KMS-11 (cell line): ENCODE data around the gene GRAMD1C.

Source experiments
- H2AFZ ChIP-seq: fragments of 200-600 bp; sonication (generic); 2 replicates; pipeline ENCODE4 v1.6.1; 2016; ENCODE audit warnings: antibody characterized with exemption, mixed run types, low read depth
- H3K27ac ChIP-seq: fragments of 200-600 bp; sonication (generic); 2 replicates; pipeline ENCODE4 v1.6.1; 2016; ENCODE audit warnings: mild to moderate bottlenecking, mixed run types
- H3K27me3 ChIP-seq: fragments of 200-600 bp; sonication (generic); 2 replicates; pipeline ENCODE4 v1.6.1; 2017; ENCODE audit warnings: mild to moderate bottlenecking, low read depth, mixed run types, moderate library complexity; ENCODE audit not compliant: insufficient read depth
- H3K36me3 ChIP-seq: fragments of 200-600 bp; sonication (generic); 2 replicates; pipeline ENCODE4 v1.6.1; 2017; ENCODE audit warnings: mild to moderate bottlenecking, mixed run types; ENCODE audit not compliant: insufficient read depth
- H3K4me1 ChIP-seq: fragments of 200-600 bp; sonication (generic); 2 replicates; pipeline ENCODE4 v1.6.1; 2016; ENCODE audit warnings: mild to moderate bottlenecking, low read depth, mixed run types; ENCODE audit not compliant: poor library complexity, severe bottlenecking
- H3K4me2 ChIP-seq: fragments of 200-600 bp; sonication (generic); 2 replicates; pipeline ENCODE4 v1.7.0; 2016; ENCODE audit warnings: mild to moderate bottlenecking, mixed run types
- H3K4me3 ChIP-seq: fragments of 200-600 bp; sonication (generic); IDR thresholded peaks from 2 replicates; pipeline ENCODE4 v1.6.1; 2017; ENCODE audit warnings: low read depth, low read length, mixed read lengths; ENCODE audit not compliant: insufficient read depth
- H3K79me2 ChIP-seq: fragments of 200-600 bp; sonication (generic); 2 replicates; pipeline ENCODE4 v1.6.1; 2016; ENCODE audit warnings: low read depth, mixed run types; ENCODE audit not compliant: insufficient read depth
- H3K9ac ChIP-seq: fragments of 200-600 bp; sonication (generic); 2 replicates; pipeline ENCODE4 v1.6.1; 2016; ENCODE audit warnings: mild to moderate bottlenecking, mixed run types
- H4K20me1 ChIP-seq: fragments of 200-600 bp; sonication (generic); 2 replicates; pipeline ENCODE4 v1.6.1; 2016; ENCODE audit warnings: mild to moderate bottlenecking, mixed run types; ENCODE audit not compliant: insufficient read depth
- TF ChIP-seq, protein P1 (sequence below): fragments of 200-600 bp; sonication (generic); conservative IDR thresholded peaks from 2 replicates; pipeline ENCODE4 v1.6.1; 2017; ENCODE audit warnings: low read depth, mild to moderate bottlenecking, antibody characterized with exemption, low read length, moderate library complexity, mixed read lengths

Gene GRAMD1C

DNA sequence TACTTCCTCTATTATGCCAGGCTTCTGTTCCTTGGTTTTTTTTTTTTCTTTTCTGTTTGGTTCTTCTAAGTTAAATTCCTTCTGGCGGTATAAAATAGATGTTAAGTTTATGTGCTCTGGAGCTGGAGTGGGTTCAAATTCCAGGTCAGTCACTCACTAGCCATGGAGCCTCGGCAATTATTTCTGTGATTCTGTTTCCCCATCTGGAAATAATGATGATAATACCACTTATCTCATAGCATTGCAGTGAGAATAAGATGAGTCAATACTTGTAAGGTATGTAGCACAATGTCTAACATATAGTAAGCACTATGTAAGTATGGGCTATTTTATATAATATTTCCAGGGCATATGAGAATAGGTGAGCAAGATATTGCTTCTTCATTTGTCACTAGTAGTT lies 76.1 kb downstream of the GRAMD1C start:
- H2AFZ ChIP-seq: no peak overlapping the region
- H3K27ac ChIP-seq: no peak overlapping the region
- no peaks in the 10 kb centered on the region for H3K79me2 ChIP-seq
- H3K4me2 ChIP-seq: no peak overlapping the region
- H3K9ac ChIP-seq: no peak overlapping the region
- no peaks in the 10 kb centered on the region for H3K36me3 ChIP-seq
- no peaks in the 10 kb centered on the region for H4K20me1 ChIP-seq
- H3K4me3 ChIP-seq: no peak overlapping the region
- TF ChIP-seq, protein P1, sequence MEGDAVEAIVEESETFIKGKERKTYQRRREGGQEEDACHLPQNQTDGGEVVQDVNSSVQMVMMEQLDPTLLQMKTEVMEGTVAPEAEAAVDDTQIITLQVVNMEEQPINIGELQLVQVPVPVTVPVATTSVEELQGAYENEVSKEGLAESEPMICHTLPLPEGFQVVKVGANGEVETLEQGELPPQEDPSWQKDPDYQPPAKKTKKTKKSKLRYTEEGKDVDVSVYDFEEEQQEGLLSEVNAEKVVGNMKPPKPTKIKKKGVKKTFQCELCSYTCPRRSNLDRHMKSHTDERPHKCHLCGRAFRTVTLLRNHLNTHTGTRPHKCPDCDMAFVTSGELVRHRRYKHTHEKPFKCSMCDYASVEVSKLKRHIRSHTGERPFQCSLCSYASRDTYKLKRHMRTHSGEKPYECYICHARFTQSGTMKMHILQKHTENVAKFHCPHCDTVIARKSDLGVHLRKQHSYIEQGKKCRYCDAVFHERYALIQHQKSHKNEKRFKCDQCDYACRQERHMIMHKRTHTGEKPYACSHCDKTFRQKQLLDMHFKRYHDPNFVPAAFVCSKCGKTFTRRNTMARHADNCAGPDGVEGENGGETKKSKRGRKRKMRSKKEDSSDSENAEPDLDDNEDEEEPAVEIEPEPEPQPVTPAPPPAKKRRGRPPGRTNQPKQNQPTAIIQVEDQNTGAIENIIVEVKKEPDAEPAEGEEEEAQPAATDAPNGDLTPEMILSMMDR: no peak
- peaks cover 12% of the 10 kb centered on the region for H3K4me1 ChIP-seq
- H3K27me3 ChIP-seq: no peaks in the 10 kb centered on the region

DNA sequence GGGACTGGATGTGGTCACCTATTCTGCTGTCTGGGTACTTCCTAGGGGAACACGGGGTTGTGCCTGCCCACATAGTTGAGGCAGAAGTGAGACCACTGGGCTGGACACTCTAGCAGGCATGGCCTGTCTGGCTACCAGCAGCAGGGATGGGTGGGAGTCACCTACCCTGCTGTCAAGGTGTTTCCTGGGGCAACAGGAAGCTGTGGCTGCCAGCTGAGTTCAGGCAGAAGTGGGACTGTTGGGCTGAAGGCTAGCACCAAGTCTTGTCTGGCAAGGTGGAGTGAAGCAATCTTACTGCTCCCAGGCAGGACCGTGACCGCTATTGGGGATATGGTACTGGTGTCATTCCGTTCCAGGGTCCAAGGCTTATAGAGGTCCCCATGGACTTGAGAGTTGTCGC lies 89.0 kb downstream of the GRAMD1C start:
- no peaks in the 10 kb centered on the region for H4K20me1 ChIP-seq
- no peak overlapping the region for H2AFZ ChIP-seq
- TF ChIP-seq, protein P1: no peak
- H3K27me3 ChIP-seq: no peaks in the 10 kb centered on the region
- H3K4me3 ChIP-seq: no peak overlapping the region
- H3K79me2 ChIP-seq: no peaks in the 10 kb centered on the region
- no peak overlapping the region for H3K27ac ChIP-seq
- H3K36me3 ChIP-seq: no peaks in the 10 kb centered on the region
- no peak overlapping the region for H3K9ac ChIP-seq
- H3K4me2 ChIP-seq: no peak overlapping the region
- no peaks in the 10 kb centered on the region for H3K4me1 ChIP-seq

DNA sequence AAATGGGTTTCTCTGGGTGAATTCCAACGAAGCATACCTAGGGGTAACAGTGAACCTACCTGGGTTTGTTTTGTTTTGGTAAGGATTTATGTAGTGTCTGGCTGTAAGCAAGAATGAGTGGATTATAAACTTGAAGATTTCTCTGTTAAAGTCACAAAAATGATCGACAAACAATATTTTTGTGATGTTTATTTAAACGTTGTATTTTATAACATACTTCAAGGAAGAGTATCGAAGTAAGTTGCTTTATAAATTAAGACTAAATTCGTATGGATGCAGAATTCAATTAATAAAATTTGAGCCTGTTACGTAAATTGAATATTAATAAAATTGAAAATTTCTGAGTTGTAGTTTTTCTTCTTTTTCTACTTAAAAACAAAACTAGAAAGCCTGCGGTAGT lies 108.2 kb downstream of the GRAMD1C start:
- Histone ChIP-seq H3K79me2 (no peaks in the 10 kb centered on the region), H4K20me1 (no peaks in the 10 kb centered on the region), H3K4me2 (peak overlapping the region; percentile 71), H2AFZ (peak overlapping the region; percentile 74), H3K9ac (peak overlapping the region; percentile 35; the same call in 1 of the 2 replicates), H3K4me3 (no peak overlapping the region), H3K27me3 (no peaks in the 10 kb centered on the region), H3K27ac (no peak overlapping the region), H3K36me3 (no peaks in the 10 kb centered on the region), H3K4me1 (peaks cover 23% of the 10 kb centered on the region)
- TF ChIP-seq, protein P1: no peak

DNA sequence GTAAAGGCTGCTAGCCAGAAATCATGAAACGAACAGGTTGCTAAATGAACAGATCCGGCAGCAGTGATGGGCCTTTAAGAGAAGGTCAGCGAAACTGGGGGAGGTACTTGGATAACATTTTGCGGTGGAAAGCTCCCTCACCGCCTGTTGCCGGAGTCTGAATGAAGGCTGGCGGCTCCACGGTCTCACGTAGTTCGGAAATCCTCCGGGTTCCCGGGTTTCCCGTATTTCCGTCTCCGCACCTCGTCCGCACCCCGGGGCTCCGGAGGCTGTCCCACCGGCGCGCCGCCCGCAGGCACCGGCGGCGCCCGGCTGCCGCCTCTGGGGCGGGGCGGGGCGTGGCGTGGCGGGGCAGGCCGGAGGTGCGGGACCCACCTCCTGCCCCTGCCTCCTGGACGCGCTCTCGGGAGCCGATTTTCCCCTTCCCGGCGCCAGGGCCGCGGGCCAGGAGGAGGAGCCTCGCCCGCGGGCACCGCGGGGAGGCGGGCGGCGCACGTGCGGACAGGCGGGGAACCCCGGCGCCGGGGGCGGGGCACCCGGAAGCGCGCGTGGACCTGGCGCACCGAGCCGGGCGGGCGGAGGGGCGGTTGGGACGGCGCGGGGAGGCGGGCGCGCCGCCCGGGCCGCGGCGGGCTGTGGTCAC lies 108.9 kb downstream of the GRAMD1C start, which contains the start of gene ZDHHC23:
ZDHHC23 (plus strand) TSS at position 642 of the 643 bp plus-strand sequence. CDS start 790 bp downstream, outside the sequence.
- Histone ChIP-seq H3K27me3 (no peaks in the 10 kb centered on the region), H4K20me1 (no peaks in the 10 kb centered on the region), H3K4me3 (peak within 1 kb of the TSS; percentile 90), H3K27ac (no peak within 1 kb of the TSS; the same call in 1 of the 2 replicates), H2AFZ (peak within 1 kb of the TSS; percentile 88), H3K36me3 (no peaks in the 10 kb centered on the region), H3K9ac (peak within 1 kb of the TSS; percentile 42; the same call in 1 of the 2 replicates), H3K4me1 (peaks cover 23% of the 10 kb centered on the region), H3K4me2 (peak within 1 kb of the TSS; percentile 71), H3K79me2 (no peaks in the 10 kb centered on the region)
- TF ChIP-seq, protein P1: no peak
